ENCODE results near the gene BMP10.

- TF ChIP-seq, protein P1, sequence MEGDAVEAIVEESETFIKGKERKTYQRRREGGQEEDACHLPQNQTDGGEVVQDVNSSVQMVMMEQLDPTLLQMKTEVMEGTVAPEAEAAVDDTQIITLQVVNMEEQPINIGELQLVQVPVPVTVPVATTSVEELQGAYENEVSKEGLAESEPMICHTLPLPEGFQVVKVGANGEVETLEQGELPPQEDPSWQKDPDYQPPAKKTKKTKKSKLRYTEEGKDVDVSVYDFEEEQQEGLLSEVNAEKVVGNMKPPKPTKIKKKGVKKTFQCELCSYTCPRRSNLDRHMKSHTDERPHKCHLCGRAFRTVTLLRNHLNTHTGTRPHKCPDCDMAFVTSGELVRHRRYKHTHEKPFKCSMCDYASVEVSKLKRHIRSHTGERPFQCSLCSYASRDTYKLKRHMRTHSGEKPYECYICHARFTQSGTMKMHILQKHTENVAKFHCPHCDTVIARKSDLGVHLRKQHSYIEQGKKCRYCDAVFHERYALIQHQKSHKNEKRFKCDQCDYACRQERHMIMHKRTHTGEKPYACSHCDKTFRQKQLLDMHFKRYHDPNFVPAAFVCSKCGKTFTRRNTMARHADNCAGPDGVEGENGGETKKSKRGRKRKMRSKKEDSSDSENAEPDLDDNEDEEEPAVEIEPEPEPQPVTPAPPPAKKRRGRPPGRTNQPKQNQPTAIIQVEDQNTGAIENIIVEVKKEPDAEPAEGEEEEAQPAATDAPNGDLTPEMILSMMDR (conservative IDR thresholded peaks at IDR 0.05 in 1 of 2, IDR thresholded peaks at IDR 0.05 in 1 of 2; ENCODE audit: extremely low read depth in 1 of 2, insufficient read depth in 1 of 2, low read depth in 1 of 2, low read length in 2 of 2): no peak
- no peak for TF ChIP-seq EZH2 (IDR thresholded peaks at IDR 0.05; ENCODE audit: borderline replicate concordance, low read length)
Observed at GRCh38 chr2:68824831-68825230, 46.4 kb downstream of the BMP10 start.

Measured in mammary epithelial cell (primary cell).